ENCODE measurements around the gene DOHH. TPM values are rescaled to one million over a fixed set of nuclear protein-coding genes. Genes with fewer than 3 reads are reported as not detected.

Gene DOHH
- total and polyA plus RNA-seq, 9 of the 15 experiments (the other 6 are each of a cell fraction or from before 2014, with no cell fraction given), result 0.14 to 47.2 (median 5.1) TPM

DNA sequence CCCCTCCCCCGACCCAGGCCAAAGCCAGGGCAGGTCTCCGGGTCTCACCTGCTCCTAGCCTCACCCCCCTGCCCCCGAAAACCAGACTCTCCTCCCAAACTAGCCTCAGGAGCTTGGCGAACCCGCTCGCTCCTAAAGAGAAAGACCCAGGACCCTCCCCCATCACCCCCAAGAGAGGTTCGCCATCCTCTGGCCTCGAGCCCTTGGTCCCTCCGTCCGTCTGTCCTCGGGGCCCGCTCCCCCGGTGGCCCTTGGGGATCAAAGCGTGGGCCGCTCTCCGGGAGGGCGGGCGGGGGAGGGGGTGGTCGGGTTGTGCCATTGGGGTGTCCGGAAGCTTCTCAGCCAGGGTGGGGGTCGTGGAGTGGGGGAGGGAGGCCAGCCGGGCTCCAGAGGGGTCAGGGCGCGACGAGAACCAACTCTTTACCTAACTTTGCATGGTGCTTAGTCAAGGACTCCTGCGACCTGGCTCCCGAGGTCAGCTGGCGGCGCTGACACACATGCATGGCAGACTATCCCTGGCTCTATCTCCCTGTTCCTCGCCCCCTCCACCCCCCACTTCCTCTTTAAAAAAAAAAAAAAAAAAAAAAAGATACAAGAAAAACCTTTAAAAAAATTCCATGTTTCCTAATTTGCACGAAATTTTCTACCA, 35.8 kb downstream of the DOHH start (continued):
- TF ChIP-seq, protein P1, sequence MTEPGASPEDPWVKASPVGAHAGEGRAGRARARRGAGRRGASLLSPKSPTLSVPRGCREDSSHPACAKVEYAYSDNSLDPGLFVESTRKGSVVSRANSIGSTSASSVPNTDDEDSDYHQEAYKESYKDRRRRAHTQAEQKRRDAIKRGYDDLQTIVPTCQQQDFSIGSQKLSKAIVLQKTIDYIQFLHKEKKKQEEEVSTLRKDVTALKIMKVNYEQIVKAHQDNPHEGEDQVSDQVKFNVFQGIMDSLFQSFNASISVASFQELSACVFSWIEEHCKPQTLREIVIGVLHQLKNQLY (CRISPR knock-in tag; conservative IDR thresholded peaks at IDR 0.05), result no peak
- TF ChIP-seq RBFOX2 (IDR thresholded peaks at IDR 0.05; ENCODE audit: low read depth, low read length) (no peak), POLR2G (IDR thresholded peaks at IDR 0.05; ENCODE audit: low read depth, low read length) (0 out of 2 replicates have a peak, but pooled peaks have one; percentile 3), CBX5 (IDR thresholded peaks at IDR 0.05; ENCODE audit: borderline replicate concordance, low read depth) (no peak), ZNF717 (CRISPR knock-in tag; IDR thresholded peaks at IDR 0.05) (no peak), CREB1 (IDR thresholded peaks at IDR 0.05) (no peak), CREB1 (CRISPR knock-in tag; IDR thresholded peaks at IDR 0.05) (no peak)
- TF ChIP-seq, protein P2, sequence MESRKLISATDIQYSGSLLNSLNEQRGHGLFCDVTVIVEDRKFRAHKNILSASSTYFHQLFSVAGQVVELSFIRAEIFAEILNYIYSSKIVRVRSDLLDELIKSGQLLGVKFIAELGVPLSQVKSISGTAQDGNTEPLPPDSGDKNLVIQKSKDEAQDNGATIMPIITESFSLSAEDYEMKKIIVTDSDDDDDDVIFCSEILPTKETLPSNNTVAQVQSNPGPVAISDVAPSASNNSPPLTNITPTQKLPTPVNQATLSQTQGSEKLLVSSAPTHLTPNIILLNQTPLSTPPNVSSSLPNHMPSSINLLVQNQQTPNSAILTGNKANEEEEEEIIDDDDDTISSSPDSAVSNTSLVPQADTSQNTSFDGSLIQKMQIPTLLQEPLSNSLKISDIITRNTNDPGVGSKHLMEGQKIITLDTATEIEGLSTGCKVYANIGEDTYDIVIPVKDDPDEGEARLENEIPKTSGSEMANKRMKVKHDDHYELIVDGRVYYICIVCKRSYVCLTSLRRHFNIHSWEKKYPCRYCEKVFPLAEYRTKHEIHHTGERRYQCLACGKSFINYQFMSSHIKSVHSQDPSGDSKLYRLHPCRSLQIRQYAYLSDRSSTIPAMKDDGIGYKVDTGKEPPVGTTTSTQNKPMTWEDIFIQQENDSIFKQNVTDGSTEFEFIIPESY (CRISPR knock-in tag; IDR thresholded peaks at IDR 0.05), result peak; percentile 26; the same call in 1 of the 2 replicates
